BE2C (cell line): ENCODE results near the gene SENP1.

Experiments used
- DNase-seq: peaks from one replicate; pipeline ENCODE4 v3.0.0-alpha.2; 2020
- H3K27me3 ChIP-seq: fragments of 250-450 bp; sonication (Bioruptor Pico); 2 replicates; pipeline ENCODE4 v1.5.1; 2020; ENCODE audit warnings: mild to moderate bottlenecking
- H3K36me3 ChIP-seq: fragments of 250-450 bp; sonication (Bioruptor Pico); 2 replicates; pipeline ENCODE4 v1.5.1; 2020; ENCODE audit warnings: mild to moderate bottlenecking
- H3K4me1 ChIP-seq: fragments of 250-450 bp; sonication (Bioruptor Pico); 2 replicates; pipeline ENCODE4 v1.5.1; 2020
- H3K4me3 ChIP-seq: 2 replicates; pipeline ENCODE4 v1.5.1; 2011; ENCODE audit warnings: low read depth, low read length
- H3K9me3 ChIP-seq: fragments of 250-450 bp; sonication (Bioruptor Pico); 2 replicates; pipeline ENCODE4 v1.5.1; 2020
- TF ChIP-seq, protein P1 (sequence below): IDR thresholded peaks from 2 replicates; pipeline ENCODE4 v1.5.1; 2012; ENCODE audit warnings: mild to moderate bottlenecking, low read depth, low read length

SENP1 gene

DNA sequence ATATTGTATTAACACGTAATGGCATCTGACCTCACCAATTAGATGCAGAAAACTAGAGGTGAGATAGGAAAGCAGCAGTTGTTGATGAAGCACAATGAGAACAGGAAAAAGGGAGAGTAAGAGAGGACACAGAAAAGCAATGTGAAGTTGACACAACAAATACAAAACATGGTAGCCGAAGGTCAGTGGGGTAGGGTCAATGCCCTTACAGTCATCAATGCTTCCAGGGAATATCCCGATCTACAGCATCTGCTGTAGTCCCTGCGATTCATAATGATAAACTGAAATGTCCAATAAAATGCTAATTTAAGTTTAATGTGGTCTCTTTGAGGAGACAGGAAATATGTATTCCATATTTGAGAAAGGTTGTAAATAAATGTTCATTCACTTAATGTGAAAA, 98.7 kb downstream of the SENP1 start:
- Histone ChIP-seq H3K9me3 (no peaks in the 10 kb centered on the region), H3K27me3 (peaks cover 60% of the 10 kb centered on the region), H3K36me3 (no peaks in the 10 kb centered on the region), H3K4me3 (no peak overlapping the region), H3K4me1 (no peaks in the 10 kb centered on the region; the same call in 1 of the 2 replicates)
- no peak for DNase-seq
- TF ChIP-seq, protein P1, sequence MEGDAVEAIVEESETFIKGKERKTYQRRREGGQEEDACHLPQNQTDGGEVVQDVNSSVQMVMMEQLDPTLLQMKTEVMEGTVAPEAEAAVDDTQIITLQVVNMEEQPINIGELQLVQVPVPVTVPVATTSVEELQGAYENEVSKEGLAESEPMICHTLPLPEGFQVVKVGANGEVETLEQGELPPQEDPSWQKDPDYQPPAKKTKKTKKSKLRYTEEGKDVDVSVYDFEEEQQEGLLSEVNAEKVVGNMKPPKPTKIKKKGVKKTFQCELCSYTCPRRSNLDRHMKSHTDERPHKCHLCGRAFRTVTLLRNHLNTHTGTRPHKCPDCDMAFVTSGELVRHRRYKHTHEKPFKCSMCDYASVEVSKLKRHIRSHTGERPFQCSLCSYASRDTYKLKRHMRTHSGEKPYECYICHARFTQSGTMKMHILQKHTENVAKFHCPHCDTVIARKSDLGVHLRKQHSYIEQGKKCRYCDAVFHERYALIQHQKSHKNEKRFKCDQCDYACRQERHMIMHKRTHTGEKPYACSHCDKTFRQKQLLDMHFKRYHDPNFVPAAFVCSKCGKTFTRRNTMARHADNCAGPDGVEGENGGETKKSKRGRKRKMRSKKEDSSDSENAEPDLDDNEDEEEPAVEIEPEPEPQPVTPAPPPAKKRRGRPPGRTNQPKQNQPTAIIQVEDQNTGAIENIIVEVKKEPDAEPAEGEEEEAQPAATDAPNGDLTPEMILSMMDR = no peak

DNA sequence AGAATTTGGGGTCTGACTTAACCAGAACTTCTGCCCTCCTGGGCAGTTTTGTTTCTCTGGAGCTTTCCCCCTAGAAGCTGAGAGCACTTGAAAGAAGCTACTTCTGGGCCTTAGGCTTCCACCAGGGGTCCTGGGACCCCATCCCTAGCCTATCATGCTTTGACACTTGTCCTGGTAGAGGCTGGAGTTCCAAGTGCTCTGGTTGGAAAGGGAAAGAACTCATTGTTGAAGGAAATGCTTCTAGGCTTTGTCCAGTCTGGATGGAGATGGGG, 100.2 kb downstream of the SENP1 start:
- DNase-seq = no peak
- Histone ChIP-seq H3K9me3 (no peaks in the 10 kb centered on the region), H3K4me1 (no peaks in the 10 kb centered on the region; the same call in 1 of the 2 replicates), H3K4me3 (no peak overlapping the region), H3K27me3 (peaks cover 75% of the 10 kb centered on the region), H3K36me3 (no peaks in the 10 kb centered on the region)
- TF ChIP-seq, protein P1 = no peak

DNA sequence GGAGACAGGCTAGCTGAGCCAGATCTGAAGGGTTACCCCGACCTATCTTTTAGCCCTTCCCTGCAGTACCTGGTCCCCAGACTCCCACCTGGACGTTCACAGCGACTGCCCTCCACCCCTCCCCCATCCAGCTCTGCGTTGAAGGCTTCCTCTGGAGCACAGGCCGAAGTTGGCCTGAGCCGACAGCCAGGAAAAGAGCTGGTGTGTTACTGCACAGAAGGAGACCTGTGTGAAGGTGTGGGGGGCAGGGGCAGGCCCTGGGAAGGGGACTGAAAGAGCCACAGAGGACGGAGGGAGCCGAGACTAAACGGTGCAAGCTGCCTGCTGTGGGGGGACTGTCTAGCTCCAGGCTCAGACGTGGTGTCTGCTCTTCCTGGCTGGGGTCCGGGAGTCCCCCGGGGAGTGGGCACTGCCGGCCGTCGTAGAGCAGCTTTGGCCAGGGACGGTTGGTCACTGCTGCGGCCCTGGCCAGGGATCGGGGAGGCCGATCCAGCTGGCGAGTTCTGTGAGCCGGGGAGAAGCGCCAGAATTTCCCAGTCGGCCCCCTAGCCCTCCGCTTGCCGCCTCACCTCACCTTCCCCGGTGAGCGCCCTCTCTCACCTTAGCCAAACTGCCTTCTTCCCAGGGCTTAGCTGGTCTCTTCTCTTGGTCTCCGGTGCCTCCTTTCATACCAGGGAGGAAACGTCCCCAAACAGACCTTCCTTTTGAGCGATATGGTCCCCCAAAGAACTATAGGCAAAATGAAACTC, 100.7 kb downstream of the SENP1 start:
- no peak for DNase-seq
- H3K9me3 ChIP-seq = no peaks in the 10 kb centered on the region
- TF ChIP-seq, protein P1 = no peak
- no peaks in the 10 kb centered on the region for H3K36me3 ChIP-seq
- no peak overlapping the region for H3K4me3 ChIP-seq
- H3K27me3 ChIP-seq = peaks cover 80% of the 10 kb centered on the region
- no peaks in the 10 kb centered on the region; the same call in 1 of the 2 replicates for H3K4me1 ChIP-seq

DNA sequence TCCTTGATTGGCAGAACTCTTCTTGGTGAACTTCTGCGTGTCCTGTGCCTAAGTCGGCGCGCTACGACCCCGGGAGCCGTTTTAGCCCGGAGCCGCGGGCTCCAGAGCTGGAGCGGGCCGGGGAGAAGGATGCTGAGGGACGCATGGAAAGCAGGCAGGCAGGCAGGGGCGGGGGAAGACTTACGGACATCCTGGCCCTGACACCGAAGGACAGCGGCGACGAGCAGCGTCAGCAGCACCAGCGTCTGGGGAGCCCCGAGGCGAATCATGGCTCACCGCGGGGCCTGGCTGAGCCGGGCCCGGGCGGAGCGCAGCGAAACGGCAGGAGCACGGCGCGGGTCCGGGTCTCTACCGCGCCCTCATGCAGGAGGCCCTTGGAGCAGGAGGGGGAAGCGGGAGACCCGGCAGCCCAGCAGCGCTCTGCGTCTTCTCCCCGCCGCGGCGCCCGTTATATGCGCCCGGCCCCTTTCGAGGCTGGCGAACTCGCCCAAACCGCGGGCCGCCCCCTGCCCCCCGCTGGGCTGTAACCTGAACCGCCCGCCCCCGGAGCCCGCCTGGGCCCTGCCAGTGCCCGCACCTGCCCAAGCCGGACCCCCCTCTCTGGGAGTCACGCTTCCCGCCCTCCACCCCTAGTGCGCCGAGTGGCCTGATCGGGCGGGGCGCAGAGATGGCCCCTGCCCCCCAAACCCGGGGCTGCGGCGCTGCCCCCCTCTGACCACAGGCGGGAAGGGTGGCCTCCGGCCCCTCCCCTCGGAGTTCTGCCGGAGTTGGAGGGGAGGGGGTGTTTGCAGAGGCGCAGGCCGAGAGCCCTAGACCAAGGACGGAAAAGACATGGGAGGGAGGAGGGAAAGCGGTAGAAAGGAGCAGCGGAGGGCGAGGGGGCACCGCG, 101.6 kb downstream of the SENP1 start, which contains the start of gene COL2A1:
TSS of gene COL2A1 (minus strand) at position 424 of the 889 bp plus-strand sequence. CDS start at position 269, 155 bp downstream.
- Histone ChIP-seq H3K27me3 (peaks cover 86% of the 10 kb centered on the region), H3K9me3 (no peaks in the 10 kb centered on the region), H3K4me3 (no peak within 1 kb of the TSS; the same call in none of the 2 replicates), H3K36me3 (no peaks in the 10 kb centered on the region), H3K4me1 (no peaks in the 10 kb centered on the region)
- peak; percentile 37 for DNase-seq
- TF ChIP-seq, protein P1 = no peak

DNA sequence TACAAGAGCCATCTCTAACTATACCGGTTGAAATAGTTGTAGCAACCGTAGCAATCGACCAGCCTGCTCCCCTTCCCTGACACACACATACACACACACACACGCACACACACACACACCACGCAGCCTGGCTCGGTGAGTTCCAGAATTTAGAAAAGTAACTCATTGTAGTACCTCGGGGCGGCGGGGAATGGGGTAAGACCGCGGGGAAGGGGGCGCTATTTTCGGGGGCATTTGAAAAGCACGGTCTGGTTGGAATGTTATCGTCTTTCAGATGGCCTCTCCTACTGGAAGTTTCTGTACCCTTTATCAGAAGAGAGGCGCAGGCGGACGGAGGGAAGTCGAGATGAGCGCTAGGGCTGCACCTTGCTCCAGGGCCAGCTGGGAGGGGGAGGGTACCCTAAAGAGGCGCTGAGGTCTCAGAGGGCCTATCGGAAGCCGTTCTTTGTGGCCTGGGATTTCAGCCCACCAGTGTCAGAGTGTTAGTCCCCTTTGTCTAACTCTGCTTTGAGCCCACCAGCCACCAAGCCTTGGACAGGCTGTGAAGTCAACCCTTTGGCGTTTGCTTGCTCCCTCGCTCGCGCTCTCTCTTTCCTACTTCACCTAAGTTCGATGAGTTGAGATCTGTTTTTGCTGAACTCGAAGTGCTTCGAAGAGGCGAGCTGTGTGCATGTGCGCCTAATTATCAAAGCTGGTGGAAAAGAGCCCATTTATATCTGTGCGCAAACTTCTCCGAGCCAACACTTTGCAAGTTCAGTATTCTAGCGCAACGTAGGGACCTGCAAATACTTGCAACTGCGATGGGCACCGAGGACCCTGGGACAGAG, 102.4 kb downstream of the SENP1 start:
- Histone ChIP-seq H3K4me3 (no peak overlapping the region), H3K4me1 (no peaks in the 10 kb centered on the region), H3K9me3 (no peaks in the 10 kb centered on the region), H3K36me3 (no peaks in the 10 kb centered on the region), H3K27me3 (peaks cover 95% of the 10 kb centered on the region)
- TF ChIP-seq, protein P1 = no peak
- no peak for DNase-seq
